ENCODE measurements around the gene SNX4. TPM values are rescaled to one million over a fixed set of nuclear protein-coding genes. Genes with fewer than 3 reads are reported as not detected.
"Not testable (repeated sequence)": the region's sequence is repeated elsewhere in the genome, so short reads cannot be mapped to it uniquely, and the experiment has no call there.

The SNX4 gene
- total RNA-seq, 2 experiments from 2014 or later: 28.3 to 31.3 TPM

DNA sequence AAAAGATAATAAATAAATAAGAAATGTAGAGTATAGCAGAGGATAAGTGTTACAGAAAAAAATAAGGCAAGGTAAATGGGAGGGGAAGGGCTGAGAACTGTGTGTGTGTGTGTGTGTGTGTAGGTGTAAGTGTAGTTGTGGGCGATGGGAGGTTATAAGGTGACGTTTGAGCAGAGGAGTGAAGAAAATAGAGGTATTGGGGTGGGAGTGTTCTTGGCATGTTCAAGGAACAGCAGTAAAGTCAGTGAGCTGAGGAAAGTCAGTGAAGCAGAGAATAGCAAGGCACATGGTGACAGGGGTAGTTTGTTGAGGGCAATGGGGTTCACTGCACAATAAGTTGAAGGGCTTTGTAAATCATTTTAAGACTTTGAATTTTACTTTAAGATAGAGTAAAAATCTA is 113.9 kb downstream of the SNX4 start:
- Mint-ChIP-seq H3K36me3 (ENCODE audit: low read depth) (no peaks in the 10 kb centered on the region), H3K27me3 (peaks cover 18% of the 10 kb centered on the region), H3K4me3 (no peak overlapping the region), H3K4me1 (ENCODE audit: low read depth) (no peaks in the 10 kb centered on the region), H3K27ac (no peak overlapping the region), H3K9me3 (peaks cover 11% of the 10 kb centered on the region)
- POLR2A ChIA-PET: no interaction called here
- TF ChIP-seq, protein P1, sequence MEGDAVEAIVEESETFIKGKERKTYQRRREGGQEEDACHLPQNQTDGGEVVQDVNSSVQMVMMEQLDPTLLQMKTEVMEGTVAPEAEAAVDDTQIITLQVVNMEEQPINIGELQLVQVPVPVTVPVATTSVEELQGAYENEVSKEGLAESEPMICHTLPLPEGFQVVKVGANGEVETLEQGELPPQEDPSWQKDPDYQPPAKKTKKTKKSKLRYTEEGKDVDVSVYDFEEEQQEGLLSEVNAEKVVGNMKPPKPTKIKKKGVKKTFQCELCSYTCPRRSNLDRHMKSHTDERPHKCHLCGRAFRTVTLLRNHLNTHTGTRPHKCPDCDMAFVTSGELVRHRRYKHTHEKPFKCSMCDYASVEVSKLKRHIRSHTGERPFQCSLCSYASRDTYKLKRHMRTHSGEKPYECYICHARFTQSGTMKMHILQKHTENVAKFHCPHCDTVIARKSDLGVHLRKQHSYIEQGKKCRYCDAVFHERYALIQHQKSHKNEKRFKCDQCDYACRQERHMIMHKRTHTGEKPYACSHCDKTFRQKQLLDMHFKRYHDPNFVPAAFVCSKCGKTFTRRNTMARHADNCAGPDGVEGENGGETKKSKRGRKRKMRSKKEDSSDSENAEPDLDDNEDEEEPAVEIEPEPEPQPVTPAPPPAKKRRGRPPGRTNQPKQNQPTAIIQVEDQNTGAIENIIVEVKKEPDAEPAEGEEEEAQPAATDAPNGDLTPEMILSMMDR (IDR thresholded peaks at IDR 0.05): no peak
- no peak for DNase-seq
- CTCF ChIA-PET: no interaction called here
- intact Hi-C loops (cut with micrococcal nuclease): no loop called here
- ATAC-seq: no peak

DNA sequence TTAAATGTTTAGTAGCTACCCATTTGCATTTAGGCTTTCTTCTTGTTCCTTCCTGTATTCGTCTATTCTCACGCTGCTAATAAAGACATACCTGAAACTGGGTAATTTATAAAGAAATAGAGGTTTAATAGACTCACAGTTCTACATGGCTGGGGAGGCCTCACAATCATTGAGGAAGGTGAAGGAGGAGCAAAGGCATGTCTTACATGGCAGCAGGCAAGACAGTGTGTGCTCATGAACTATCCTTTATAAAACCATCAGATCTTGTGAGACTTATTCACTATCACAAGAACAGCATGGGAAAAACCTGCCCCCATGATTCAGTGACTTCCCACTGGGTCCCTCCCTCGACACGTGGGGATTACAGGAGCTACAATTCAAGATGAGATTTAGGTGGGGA is 114.5 kb downstream of the SNX4 start:
- intact Hi-C loops (cut with micrococcal nuclease); H3K4me1 Mint-ChIP-seq (ENCODE audit: low read depth); DNase-seq; H3K27ac Mint-ChIP-seq; CTCF ChIA-PET; H3K4me3 Mint-ChIP-seq; ATAC-seq; H3K36me3 Mint-ChIP-seq (ENCODE audit: low read depth); POLR2A ChIA-PET: not testable (repeated sequence)
- H3K27me3 Mint-ChIP-seq: peaks cover 17% of the 10 kb centered on the region
- peaks cover 11% of the 10 kb centered on the region for H3K9me3 Mint-ChIP-seq

DNA sequence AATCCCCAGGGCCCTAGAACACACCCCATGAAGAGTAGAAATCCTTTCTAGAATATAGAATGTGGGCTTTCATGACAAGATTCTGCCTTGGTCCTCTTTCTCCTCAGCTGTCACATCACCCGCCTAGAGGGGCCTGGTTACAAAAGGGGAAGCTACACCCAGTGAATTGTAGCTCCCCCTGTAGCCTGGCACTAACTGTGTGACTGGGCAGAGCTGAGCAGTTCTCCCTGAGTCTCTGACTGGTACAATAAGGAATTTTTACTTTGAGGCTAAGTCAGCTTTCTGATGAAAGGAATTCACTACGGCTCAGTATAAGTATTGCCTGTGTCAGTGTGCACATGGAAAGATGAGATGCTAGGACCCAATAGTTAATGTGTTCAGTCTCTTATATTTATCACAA is 116.2 kb downstream of the SNX4 start:
- ChIA-PET CTCF (interaction anchor here (1.2 to 1.3 kb wide), 2 partner anchors 11 to 23 kb away, joined by 4 read pairs; no protein-coding TSS in a partner anchor), POLR2A (no interaction called here)
- TF ChIP-seq, protein P1 (IDR thresholded peaks at IDR 0.05): no peak
- Mint-ChIP-seq H3K9me3 (peaks cover 11% of the 10 kb centered on the region), H3K27me3 (peaks cover 7% of the 10 kb centered on the region), H3K4me3 (no peak overlapping the region), H3K36me3 (ENCODE audit: low read depth) (no peaks in the 10 kb centered on the region), H3K27ac (no peak overlapping the region), H3K4me1 (ENCODE audit: low read depth) (no peaks in the 10 kb centered on the region)
- no peak for DNase-seq
- intact Hi-C loops (cut with micrococcal nuclease): no loop called here
- ATAC-seq: no peak

DNA sequence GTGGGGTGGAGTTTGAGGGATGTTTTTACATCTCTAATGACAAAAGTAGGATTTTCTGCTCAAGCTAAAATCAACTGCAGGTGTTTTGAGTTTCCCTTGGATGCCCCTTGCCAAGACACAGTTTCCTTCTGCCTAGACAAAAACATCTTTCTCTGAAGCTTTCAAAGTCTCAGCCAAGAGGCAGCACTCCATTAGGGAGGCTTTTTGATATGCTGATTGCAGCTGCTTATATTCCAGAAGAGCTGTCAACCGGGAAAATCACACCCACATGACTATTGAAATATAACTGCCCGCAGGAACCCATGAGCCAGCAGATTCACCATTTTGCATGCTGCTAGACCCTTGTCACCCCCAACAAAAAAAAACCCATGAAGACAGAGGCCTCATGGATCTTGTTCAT is 117.4 kb downstream of the SNX4 start:
- H3K27ac Mint-ChIP-seq: no peak overlapping the region
- H3K27me3 Mint-ChIP-seq: peaks cover 7% of the 10 kb centered on the region
- CTCF ChIA-PET: interaction anchor here (1.0 kb wide), 1 partner anchor 16 kb away, joined by 5 read pairs; no protein-coding TSS in a partner anchor
- H3K4me1 Mint-ChIP-seq (ENCODE audit: low read depth): no peaks in the 10 kb centered on the region
- ATAC-seq: no peak
- no peaks in the 10 kb centered on the region for H3K36me3 Mint-ChIP-seq (ENCODE audit: low read depth)
- H3K9me3 Mint-ChIP-seq: peaks cover 11% of the 10 kb centered on the region
- DNase-seq: no peak
- POLR2A ChIA-PET: no interaction called here
- TF ChIP-seq, protein P1 (IDR thresholded peaks at IDR 0.05): no peak
- no peak overlapping the region for H3K4me3 Mint-ChIP-seq
- intact Hi-C loops (cut with micrococcal nuclease): no loop called here

DNA sequence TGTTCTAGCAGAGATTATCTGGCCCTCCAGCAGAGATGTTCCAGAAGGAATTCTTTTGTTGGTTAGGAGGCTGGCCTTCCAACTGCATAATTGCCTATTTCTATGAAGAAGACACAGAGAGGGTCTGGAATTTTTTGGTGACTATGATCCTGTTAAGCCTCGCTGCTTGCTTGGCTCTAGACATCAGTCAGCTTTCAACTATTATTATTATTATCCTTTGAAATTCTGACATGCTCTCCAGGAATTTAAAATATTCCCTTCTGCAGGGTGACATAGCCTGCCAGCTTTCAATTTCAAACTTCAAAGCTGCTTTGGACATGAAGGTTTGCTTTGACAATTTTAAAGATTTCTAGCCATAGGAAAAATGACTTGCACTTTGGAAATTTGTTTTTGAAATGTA is 118.6 kb downstream of the SNX4 start:
- ChIA-PET POLR2A (no interaction called here), CTCF (interaction anchor here (1.1 kb wide), 1 partner anchor 36 kb away, joined by 4 read pairs; no protein-coding TSS in a partner anchor)
- intact Hi-C loops (cut with micrococcal nuclease): no loop called here
- TF ChIP-seq, protein P1 (IDR thresholded peaks at IDR 0.05): no peak
- DNase-seq (no peak), ATAC-seq (no peak)
- no peaks in the 10 kb centered on the region for H3K4me1 Mint-ChIP-seq (ENCODE audit: low read depth)
- no peak overlapping the region for H3K27ac Mint-ChIP-seq
- H3K36me3 Mint-ChIP-seq (ENCODE audit: low read depth): no peaks in the 10 kb centered on the region
- no peak overlapping the region for H3K4me3 Mint-ChIP-seq
- H3K27me3 Mint-ChIP-seq: peaks cover 3% of the 10 kb centered on the region
- peaks cover 11% of the 10 kb centered on the region for H3K9me3 Mint-ChIP-seq

DNA sequence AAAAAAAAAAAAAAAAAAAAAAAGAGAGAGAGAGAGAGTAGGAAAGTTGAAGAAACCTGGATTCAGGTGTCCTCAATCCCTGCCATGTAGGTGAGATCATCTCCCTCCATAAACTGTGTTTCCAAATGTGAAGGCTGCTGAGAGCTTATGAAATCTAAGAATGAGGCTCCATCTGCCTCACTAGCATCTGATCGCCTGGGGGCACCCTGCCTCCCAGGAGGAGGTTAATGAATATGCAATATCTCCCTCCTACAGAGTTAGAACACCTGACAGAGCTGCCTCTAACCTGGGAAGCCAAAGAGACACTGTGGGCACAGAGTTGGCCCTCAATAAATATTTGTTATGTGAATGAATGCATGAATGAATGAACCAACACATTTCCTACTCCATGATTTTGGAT is 121.0 kb downstream of the SNX4 start:
- no peaks in the 10 kb centered on the region for H3K36me3 Mint-ChIP-seq (ENCODE audit: low read depth)
- no peak overlapping the region for H3K4me3 Mint-ChIP-seq
- TF ChIP-seq, protein P1 (IDR thresholded peaks at IDR 0.05): no peak
- no peak overlapping the region for H3K27ac Mint-ChIP-seq
- DNase-seq: no peak
- ChIA-PET CTCF (interaction anchor here (0.7 to 1.2 kb wide), 3 partner anchors 21 to 479 kb away, joined by 3 read pairs; no protein-coding TSS in a partner anchor), POLR2A (no interaction called here)
- no peak for ATAC-seq
- H3K4me1 Mint-ChIP-seq (ENCODE audit: low read depth): no peaks in the 10 kb centered on the region
- peaks cover 5% of the 10 kb centered on the region for H3K27me3 Mint-ChIP-seq
- intact Hi-C loops (cut with micrococcal nuclease): no loop called here
- no peaks in the 10 kb centered on the region for H3K9me3 Mint-ChIP-seq
